ENCODE measurements around the gene LMNA.

Gene LMNA

DNA sequence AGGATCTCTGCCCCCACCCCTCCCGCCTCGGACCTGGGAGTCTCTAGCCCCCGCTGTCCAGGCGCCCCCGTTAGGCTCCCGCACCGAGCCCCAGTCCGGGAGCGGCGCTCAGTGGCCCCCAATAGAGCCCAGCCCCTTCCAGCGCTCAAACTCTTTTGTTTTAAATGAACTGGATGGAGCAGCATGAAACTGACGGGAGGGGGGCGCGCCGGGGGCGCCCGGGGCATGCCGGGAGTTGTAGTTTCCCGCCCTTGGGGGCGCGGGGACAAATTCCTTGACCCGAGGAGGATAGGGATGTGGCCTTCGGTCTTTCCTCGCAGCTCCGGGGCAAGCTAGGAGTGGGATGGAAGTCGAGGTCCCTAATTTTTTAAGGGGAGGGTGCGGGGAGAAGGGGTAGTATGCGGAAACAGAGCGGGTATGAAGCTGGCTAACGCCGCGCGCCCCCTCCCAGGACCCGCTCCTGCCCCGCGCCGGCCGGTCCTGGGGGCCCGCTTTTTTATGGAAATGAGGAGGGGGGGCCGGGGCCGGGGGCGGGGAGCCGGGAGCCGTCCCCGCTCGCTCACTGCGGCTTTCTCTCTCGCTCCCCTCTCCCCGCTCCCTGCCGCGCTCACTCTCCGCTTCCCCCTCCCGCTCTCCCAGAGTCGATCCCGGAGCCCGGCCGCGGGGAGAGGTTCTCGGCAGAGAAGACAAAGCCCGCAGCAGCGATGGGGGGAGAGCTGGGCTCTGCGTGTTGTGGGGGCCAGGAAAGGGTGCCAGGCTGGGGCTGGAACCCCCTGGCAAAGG lies 32.0 kb upstream of the LMNA start, which contains the start of gene MEX3A:
TSS of gene MEX3A (minus strand) at position 157 of the 783 bp plus-strand sequence. CDS start 467 bp downstream, outside the sequence.
- DNase-seq (ENCODE audit: low spot score), result peak; percentile 92

DNA sequence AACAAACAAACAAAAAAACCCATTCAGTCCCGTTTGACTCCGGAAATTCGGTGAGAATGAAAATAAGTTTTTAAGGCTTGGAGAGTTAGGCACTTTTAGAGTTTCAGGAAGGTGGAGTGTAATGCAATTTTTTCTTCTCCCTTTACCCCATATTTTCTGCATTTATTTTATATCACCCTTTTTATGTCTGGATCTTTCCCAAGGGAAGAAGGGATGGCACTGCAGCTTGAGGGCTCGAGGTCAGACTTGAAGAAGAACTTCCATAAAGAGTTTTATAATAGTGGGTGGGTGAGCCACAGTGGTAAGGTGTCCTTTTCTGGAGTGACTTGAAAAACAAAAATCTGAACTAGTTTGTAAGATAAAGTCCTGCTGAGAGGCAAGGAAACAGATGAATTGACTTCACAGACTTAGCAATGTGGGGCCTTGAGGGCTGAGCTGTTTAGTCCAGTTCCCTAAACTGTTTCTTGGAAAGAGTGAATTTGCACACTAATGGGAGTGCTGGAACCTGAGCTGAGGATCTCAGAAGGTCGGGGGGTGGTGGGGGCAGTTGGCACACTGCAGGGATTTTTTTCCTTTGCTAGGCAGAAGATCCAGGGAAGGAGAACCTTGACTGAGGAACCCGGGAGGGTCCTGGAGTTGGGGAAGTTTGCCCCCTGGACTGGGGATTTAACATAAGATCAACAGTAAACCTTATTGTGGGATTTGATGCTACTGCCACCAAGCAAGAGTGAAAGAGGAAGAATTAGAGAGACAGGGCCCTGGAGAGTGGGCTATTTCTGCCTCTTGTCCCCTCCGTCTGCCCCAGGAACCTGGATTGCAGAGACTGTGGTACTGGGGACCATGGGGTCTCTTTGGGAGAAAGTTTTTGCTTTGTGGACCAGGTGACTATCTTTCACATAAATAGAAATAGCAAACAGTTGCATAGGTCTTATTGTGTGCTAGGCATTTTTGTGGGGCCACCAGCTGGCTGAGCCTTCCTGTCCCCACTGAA lies 30.4 kb upstream of the LMNA start:
- DNase-seq (ENCODE audit: low spot score), result no peak

DNA sequence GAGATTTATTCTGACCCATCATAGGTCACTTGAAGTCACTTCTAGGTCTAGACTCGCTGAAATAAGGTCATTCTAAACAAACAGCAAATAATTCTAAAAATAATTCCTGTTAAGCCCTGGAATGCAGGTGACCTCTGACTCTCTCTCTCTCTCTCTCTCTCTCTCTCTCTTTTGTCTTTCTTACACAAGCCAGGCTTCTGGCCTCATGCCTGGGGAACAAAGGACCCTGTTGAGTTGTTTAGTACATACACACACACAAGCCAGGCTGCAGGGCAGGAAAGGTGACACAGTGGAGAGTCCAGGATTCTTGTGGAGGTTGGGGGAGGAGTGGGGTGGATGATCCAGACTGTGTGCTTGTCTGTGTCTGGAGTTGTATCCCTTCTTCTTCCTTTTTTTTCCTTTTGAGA lies 28.3 kb upstream of the LMNA start:
- DNase-seq (ENCODE audit: low spot score), result no peak

DNA sequence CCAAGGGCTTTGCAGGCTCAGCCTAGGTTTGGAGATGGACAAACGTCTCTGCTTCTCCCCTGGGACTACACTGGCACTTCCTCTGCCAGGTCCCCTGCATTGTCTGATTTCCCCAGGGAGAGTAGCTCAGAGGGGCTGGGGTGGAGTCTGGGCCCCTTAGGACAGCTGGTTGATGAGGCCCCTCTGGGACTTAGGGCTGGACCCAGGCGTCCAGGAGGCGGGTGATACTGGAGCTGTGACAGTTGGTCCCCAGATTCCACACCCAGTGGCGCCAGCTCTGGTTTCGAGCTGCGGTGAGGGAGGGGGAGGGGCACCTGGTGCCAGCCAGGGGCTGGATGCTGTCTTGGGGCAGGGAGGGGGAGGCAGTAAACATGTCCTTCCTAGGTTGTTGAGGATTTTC lies 24.8 kb upstream of the LMNA start:
- DNase-seq (ENCODE audit: low spot score), result no peak

- DNase-seq (ENCODE audit: low spot score), result no peak
These were observed 24.2 kb upstream of the LMNA start for GRCh38 chr1:156090138-156090839.

DNA sequence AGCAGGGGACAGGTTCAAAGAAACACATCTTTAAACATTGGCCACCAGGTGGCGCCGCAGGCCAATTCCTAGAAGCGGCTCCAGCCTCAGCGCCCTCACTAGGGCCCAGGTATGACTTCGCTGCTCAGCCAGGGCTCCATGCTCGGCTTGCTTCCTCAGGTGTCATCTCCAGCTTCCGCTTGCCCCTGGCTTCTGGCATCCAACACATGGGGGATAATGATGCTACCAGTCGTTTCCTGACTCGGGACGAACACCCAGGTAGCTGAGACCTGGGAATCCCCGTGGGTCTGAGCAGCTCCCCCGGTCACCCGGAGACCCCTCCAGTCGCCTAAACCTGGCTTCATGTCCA lies 23.7 kb upstream of the LMNA start:
- DNase-seq (ENCODE audit: low spot score), result peak; percentile 83

DNA sequence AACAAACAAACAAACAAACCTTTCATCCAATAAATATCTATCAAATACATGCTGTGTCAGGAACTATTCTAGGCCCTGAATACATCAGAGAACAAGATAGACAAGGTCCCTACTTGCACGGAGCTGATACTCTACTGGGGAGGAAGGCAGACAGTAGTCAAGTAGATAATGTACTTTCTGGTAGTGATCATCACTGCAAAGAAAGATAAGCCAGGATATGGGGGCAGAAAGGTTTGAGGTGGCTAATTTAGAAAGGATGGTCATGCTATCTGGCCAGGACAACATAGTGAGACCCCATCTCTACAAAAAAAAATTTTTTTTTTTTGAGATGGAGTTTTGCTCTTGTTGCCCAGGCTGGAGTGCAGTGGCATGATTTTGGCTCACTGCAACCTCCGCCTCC lies 22.9 kb upstream of the LMNA start:
- DNase-seq (ENCODE audit: low spot score), result no peak

- DNase-seq (ENCODE audit: low spot score), result no peak
These were observed 18.5 kb upstream of the LMNA start for GRCh38 chr1:156095906-156096508.

- peak; percentile 93 for DNase-seq (ENCODE audit: low spot score)
These were observed 17.7 kb upstream of the LMNA start for GRCh38 chr1:156096640-156097391.

- no peak for DNase-seq (ENCODE audit: low spot score)
These were observed 16.9 kb upstream of the LMNA start for GRCh38 chr1:156097499-156098178.

GRCh38 chr1:156098784-156099183 lies 15.7 kb upstream of the LMNA start:
- DNase-seq (ENCODE audit: low spot score), result no peak

- no peak for DNase-seq (ENCODE audit: low spot score)
These were observed 15.2 kb upstream of the LMNA start for GRCh38 chr1:156099282-156099681.

GRCh38 chr1:156100205-156100995 lies 14.1 kb upstream of the LMNA start:
- DNase-seq (ENCODE audit: low spot score), result no peak

DNA sequence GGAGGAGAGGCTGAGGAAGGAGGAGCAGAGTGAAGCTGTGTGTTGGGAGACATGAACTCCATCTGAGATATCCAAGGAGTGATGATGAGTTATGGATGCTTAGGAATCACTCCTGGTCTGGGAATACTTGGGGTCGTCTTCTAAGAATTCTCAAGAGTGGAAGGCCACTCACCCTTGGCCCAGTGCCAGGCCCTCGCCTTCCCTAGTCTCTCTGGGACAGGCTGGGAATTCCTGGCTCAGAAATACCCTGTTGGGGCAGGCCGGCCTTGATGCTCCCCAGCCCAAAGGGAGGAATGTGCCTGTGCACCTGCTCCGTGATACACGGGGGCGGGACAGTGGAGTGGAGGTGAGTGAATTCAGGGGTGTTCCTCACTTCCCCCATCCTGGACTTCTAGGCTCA lies 12.6 kb upstream of the LMNA start:
- no peak for DNase-seq (ENCODE audit: low spot score)

- no peak for DNase-seq (ENCODE audit: low spot score)
These were observed 11.6 kb upstream of the LMNA start for GRCh38 chr1:156102633-156103511.

GRCh38 chr1:156103521-156103947 lies 11.0 kb upstream of the LMNA start:
- DNase-seq (ENCODE audit: low spot score), result peak; percentile 81

- DNase-seq (ENCODE audit: low spot score), result peak; percentile 87
These were observed 10.3 kb upstream of the LMNA start for GRCh38 chr1:156104065-156104810.
